ENCODE data around the gene PRDX2. TPM values are rescaled to one million over a fixed set of nuclear protein-coding genes. Genes with fewer than 3 reads are reported as not detected.

Gene PRDX2
- total RNA-seq, 2 experiments from 2014 or later: 250 to 267 TPM

GRCh38 chr19:12797141-12797587 is 4.4 kb downstream of the PRDX2 start:
- Mint-ChIP-seq H3K27me3 (ENCODE audit: low read depth) (no peaks in the 10 kb centered on the region), H3K9me3 (ENCODE audit: insufficient read depth) (no peaks in the 10 kb centered on the region), H3K4me3 (no peak overlapping the region), H3K27ac (no peak overlapping the region), H3K36me3 (ENCODE audit: low read depth) (peaks cover 18% of the 10 kb centered on the region), H3K4me1 (ENCODE audit: low read depth) (peaks cover 41% of the 10 kb centered on the region)
- POLR2A ChIA-PET: interaction anchor here (8.4 kb wide), 1 partner anchor 21 kb away, joined by 380 read pairs; the partner anchor contains the start of gene HOOK2
- DNase-seq: no peak
- ATAC-seq: no peak
- CTCF ChIA-PET: interaction anchor here (1.0 to 11.4 kb wide), 9 partner anchors 21 to 77 kb away, joined by 4 to 390 read pairs (median 12); partner anchors contain the start of gene HOOK2

GRCh38 chr19:12796146-12797071 is 5.2 kb downstream of the PRDX2 start:
- H3K27me3 Mint-ChIP-seq (ENCODE audit: low read depth): no peaks in the 10 kb centered on the region
- POLR2A ChIA-PET: interaction anchor here (0.7 to 8.4 kb wide), 8 partner anchors 11 to 100 kb away, joined by 3 to 380 read pairs (median 4); partner anchors contain the start of genes FBXW9 and HOOK2

GRCh38 chr19:12794971-12795381 is 6.6 kb downstream of the PRDX2 start:
- no peak for DNase-seq
- ChIA-PET CTCF (interaction anchor here (1.1 to 11.4 kb wide), 12 partner anchors 12 to 872 kb away, joined by 3 to 390 read pairs (median 15); partner anchors contain the start of genes HOOK2 and RNASEH2A), POLR2A (interaction anchor here (1.3 to 8.4 kb wide), 4 partner anchors 19 to 114 kb away, joined by 3 to 380 read pairs (median 4); partner anchors contain the start of gene HOOK2)
- peak overlapping the region; percentile 65 for H3K4me3 Mint-ChIP-seq
- peaks cover 39% of the 10 kb centered on the region for H3K4me1 Mint-ChIP-seq (ENCODE audit: low read depth)
- ATAC-seq: no peak
- peak overlapping the region; percentile 93 for H3K27ac Mint-ChIP-seq
- H3K36me3 Mint-ChIP-seq (ENCODE audit: low read depth): peaks cover 21% of the 10 kb centered on the region
- H3K9me3 Mint-ChIP-seq (ENCODE audit: insufficient read depth): no peaks in the 10 kb centered on the region
- H3K27me3 Mint-ChIP-seq (ENCODE audit: low read depth): no peaks in the 10 kb centered on the region

More at GRCh38 chr19:12796146-12797071, 5.2 kb downstream of the PRDX2 start:
- peak overlapping the region; percentile 82 for H3K27ac Mint-ChIP-seq
- ATAC-seq (no peak), DNase-seq (peak; percentile 84)
- H3K4me1 Mint-ChIP-seq (ENCODE audit: low read depth): peaks cover 39% of the 10 kb centered on the region
- H3K36me3 Mint-ChIP-seq (ENCODE audit: low read depth): peaks cover 21% of the 10 kb centered on the region
- H3K9me3 Mint-ChIP-seq (ENCODE audit: insufficient read depth): no peaks in the 10 kb centered on the region
- H3K4me3 Mint-ChIP-seq: peak overlapping the region; percentile 63
- CTCF ChIA-PET: interaction anchor here (0.6 to 11.4 kb wide), 32 partner anchors 9 to 873 kb away, joined by 3 to 390 read pairs (median 4); partner anchors contain the start of genes DNASE2, FBXW9, GET3 and HOOK2

GRCh38 chr19:12794196-12794941 is 7.2 kb downstream of the PRDX2 start:
- Mint-ChIP-seq H3K27ac (peak overlapping the region; percentile 93), H3K4me1 (ENCODE audit: low read depth) (peaks cover 34% of the 10 kb centered on the region), H3K4me3 (peak overlapping the region; percentile 65), H3K9me3 (ENCODE audit: insufficient read depth) (no peaks in the 10 kb centered on the region), H3K36me3 (ENCODE audit: low read depth) (peaks cover 17% of the 10 kb centered on the region), H3K27me3 (ENCODE audit: low read depth) (no peaks in the 10 kb centered on the region)
- POLR2A ChIA-PET: interaction anchor here (1.2 to 8.4 kb wide), 5 partner anchors 18 to 113 kb away, joined by 4 to 380 read pairs (median 5); partner anchors contain the start of genes GET3, HOOK2 and TRIR
- ATAC-seq (no peak), DNase-seq (no peak)
- CTCF ChIA-PET: interaction anchor here (1.1 to 11.4 kb wide), 5 partner anchors 11 to 61 kb away, joined by 4 to 390 read pairs (median 25); partner anchors contain the start of gene HOOK2

- H3K27me3 Mint-ChIP-seq (ENCODE audit: low read depth): no peaks in the 10 kb centered on the region
- peak; percentile 34 for ATAC-seq
- POLR2A ChIA-PET: interaction anchor here (0.6 to 8.4 kb wide), 13 partner anchors 8 to 1412 kb away, joined by 3 to 380 read pairs (median 5); partner anchors contain the start of genes ELOF1, GET3, HOOK2 and PRDX2
These were observed 8.1 kb downstream of the PRDX2 start for GRCh38 chr19:12793290-12794195.

GRCh38 chr19:12792853-12793289 is 8.7 kb downstream of the PRDX2 start:
- H3K27me3 Mint-ChIP-seq (ENCODE audit: low read depth): no peaks in the 10 kb centered on the region
- H3K4me3 Mint-ChIP-seq: peak overlapping the region; percentile 92
- ChIA-PET CTCF (interaction anchor here (0.6 to 11.4 kb wide), 11 partner anchors 9 to 145 kb away, joined by 3 to 390 read pairs (median 7); partner anchors contain the start of genes CALR, HOOK2, THSD8 and TRIR), POLR2A (interaction anchor here (0.6 to 8.4 kb wide), 13 partner anchors 9 to 1234 kb away, joined by 3 to 380 read pairs (median 4); partner anchors contain the start of genes ELOF1, HOOK2, PRDX2 and RNASEH2A)
- peaks cover 15% of the 10 kb centered on the region for H3K36me3 Mint-ChIP-seq (ENCODE audit: low read depth)
- DNase-seq (no peak), ATAC-seq (no peak)
- H3K4me1 Mint-ChIP-seq (ENCODE audit: low read depth): peaks cover 45% of the 10 kb centered on the region
- no peaks in the 10 kb centered on the region for H3K9me3 Mint-ChIP-seq (ENCODE audit: insufficient read depth)
- peak overlapping the region; percentile 97 for H3K27ac Mint-ChIP-seq

More at GRCh38 chr19:12793290-12794195, 8.1 kb downstream of the PRDX2 start:
- H3K4me1 Mint-ChIP-seq (ENCODE audit: low read depth): peaks cover 42% of the 10 kb centered on the region
- peaks cover 15% of the 10 kb centered on the region for H3K36me3 Mint-ChIP-seq (ENCODE audit: low read depth)
- H3K27ac Mint-ChIP-seq: peak overlapping the region; percentile 97
- no peaks in the 10 kb centered on the region for H3K9me3 Mint-ChIP-seq (ENCODE audit: insufficient read depth)
- peak; percentile 92 for DNase-seq
- peak overlapping the region; percentile 92 for H3K4me3 Mint-ChIP-seq
- CTCF ChIA-PET: interaction anchor here (0.6 to 11.4 kb wide), 9 partner anchors 11 to 79 kb away, joined by 3 to 390 read pairs (median 4); partner anchors contain the start of genes HOOK2 and TRIR

GRCh38 chr19:12792051-12792852 is 9.3 kb downstream of the PRDX2 start:
- POLR2A ChIA-PET: interaction anchor here (0.7 to 8.4 kb wide), 20 partner anchors 10 to 1702 kb away, joined by 3 to 380 read pairs (median 4); partner anchors contain the start of genes FARSA, FBXW9, HOOK2 and PRDX2
- peak overlapping the region; percentile 97 for H3K27ac Mint-ChIP-seq
- peaks cover 46% of the 10 kb centered on the region for H3K4me1 Mint-ChIP-seq (ENCODE audit: low read depth)
- no peaks in the 10 kb centered on the region for H3K27me3 Mint-ChIP-seq (ENCODE audit: low read depth)
- peak overlapping the region; percentile 92 for H3K4me3 Mint-ChIP-seq
- DNase-seq (peak; percentile 88), ATAC-seq (peak; percentile 0)
- H3K36me3 Mint-ChIP-seq (ENCODE audit: low read depth): peaks cover 15% of the 10 kb centered on the region
- H3K9me3 Mint-ChIP-seq (ENCODE audit: insufficient read depth): no peaks in the 10 kb centered on the region
- CTCF ChIA-PET: interaction anchor here (1.2 to 11.4 kb wide), 9 partner anchors 10 to 145 kb away, joined by 3 to 390 read pairs (median 9); partner anchors contain the start of genes CALR, HOOK2, THSD8 and TRIR

GRCh38 chr19:12791345-12792050 is 10.1 kb downstream of the PRDX2 start, which contains the start of gene JUNB:
JUNB (plus strand) TSS chr19:12791486; CDS start chr19:12791772, 286 bp downstream.
- H3K27me3 Mint-ChIP-seq (ENCODE audit: low read depth): no peaks in the 10 kb centered on the region
- H3K27ac Mint-ChIP-seq: peak within 1 kb of the TSS; percentile 97
- peak within 1 kb of the TSS; percentile 92 for H3K4me3 Mint-ChIP-seq
- H3K9me3 Mint-ChIP-seq (ENCODE audit: insufficient read depth): no peaks in the 10 kb centered on the region
- H3K36me3 Mint-ChIP-seq (ENCODE audit: low read depth): peaks cover 15% of the 10 kb centered on the region
- CTCF ChIA-PET: interaction anchor here (1.8 to 11.4 kb wide), 8 partner anchors 9 to 146 kb away, joined by 4 to 390 read pairs (median 12); partner anchors contain the start of genes CALR, HOOK2, THSD8 and TRIR
- POLR2A ChIA-PET: interaction anchor here (0.6 to 8.4 kb wide), 17 partner anchors 11 to 1701 kb away, joined by 3 to 380 read pairs (median 4); partner anchors contain the start of genes FARSA, FBXW9, HOOK2 and PRDX2
- DNase-seq (peak; percentile 97), ATAC-seq (peak; percentile 43)
- peaks cover 46% of the 10 kb centered on the region for H3K4me1 Mint-ChIP-seq (ENCODE audit: low read depth)
